PFSK-1 (cell line): Measurements from ENCODE around the gene KIF26A.

Source experiments
- POLR2AphosphoS5 ChIP-seq: IDR thresholded peaks from 2 replicates; pipeline ENCODE4 v1.6.1; 2012; ENCODE audit warnings: low read depth, mild to moderate bottlenecking, control low read depth, low read length, moderate library complexity
- TF ChIP-seq, protein P1 (sequence below), 2 experiments: IDR thresholded peaks; 2 replicates each; pipeline versions ENCODE4 v1.6.1 to v1.8.0; 2011 to 2012; ENCODE audit warnings: low read depth in 2 of 2, low read length in 2 of 2, control low read depth in 1 of 2, inconsistent platforms in 1 of 2, mild to moderate bottlenecking in 1 of 2, moderate library complexity in 1 of 2; ENCODE audit not compliant: insufficient read depth in 1 of 2

DNA sequence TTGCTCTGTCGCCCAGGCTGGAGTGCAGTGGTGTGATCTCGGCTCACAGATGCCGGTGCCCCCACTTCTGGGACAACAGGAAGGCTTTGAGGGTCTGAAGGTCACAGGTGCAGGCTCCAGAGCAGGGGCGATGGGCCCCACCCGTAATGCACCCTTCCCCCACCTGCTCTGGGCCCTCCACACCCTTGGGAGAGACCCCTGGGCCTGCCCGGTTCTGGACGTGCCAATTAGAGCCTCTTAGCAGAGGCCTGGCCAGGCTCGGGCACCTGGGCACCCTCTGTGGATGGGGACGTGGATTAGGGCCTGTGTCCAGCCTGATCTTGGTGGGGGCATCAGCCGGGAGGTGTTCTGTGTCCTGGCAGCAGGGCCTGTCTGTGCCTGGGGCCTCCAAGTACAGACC lies 62.2 kb downstream of the KIF26A start:
- TF ChIP-seq, protein P1, sequence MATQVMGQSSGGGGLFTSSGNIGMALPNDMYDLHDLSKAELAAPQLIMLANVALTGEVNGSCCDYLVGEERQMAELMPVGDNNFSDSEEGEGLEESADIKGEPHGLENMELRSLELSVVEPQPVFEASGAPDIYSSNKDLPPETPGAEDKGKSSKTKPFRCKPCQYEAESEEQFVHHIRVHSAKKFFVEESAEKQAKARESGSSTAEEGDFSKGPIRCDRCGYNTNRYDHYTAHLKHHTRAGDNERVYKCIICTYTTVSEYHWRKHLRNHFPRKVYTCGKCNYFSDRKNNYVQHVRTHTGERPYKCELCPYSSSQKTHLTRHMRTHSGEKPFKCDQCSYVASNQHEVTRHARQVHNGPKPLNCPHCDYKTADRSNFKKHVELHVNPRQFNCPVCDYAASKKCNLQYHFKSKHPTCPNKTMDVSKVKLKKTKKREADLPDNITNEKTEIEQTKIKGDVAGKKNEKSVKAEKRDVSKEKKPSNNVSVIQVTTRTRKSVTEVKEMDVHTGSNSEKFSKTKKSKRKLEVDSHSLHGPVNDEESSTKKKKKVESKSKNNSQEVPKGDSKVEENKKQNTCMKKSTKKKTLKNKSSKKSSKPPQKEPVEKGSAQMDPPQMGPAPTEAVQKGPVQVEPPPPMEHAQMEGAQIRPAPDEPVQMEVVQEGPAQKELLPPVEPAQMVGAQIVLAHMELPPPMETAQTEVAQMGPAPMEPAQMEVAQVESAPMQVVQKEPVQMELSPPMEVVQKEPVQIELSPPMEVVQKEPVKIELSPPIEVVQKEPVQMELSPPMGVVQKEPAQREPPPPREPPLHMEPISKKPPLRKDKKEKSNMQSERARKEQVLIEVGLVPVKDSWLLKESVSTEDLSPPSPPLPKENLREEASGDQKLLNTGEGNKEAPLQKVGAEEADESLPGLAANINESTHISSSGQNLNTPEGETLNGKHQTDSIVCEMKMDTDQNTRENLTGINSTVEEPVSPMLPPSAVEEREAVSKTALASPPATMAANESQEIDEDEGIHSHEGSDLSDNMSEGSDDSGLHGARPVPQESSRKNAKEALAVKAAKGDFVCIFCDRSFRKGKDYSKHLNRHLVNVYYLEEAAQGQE (IDR thresholded peaks at IDR 0.05; ENCODE audit: insufficient read depth in 1 of 2, low read depth in 2 of 2, low read length in 2 of 2): no peak
- TF ChIP-seq POLR2AphosphoS5: no peak
